Coronary artery (tissue), 2 donors: ENCODE results near the gene DHX38.

Experiments
- DNase-seq: peaks from one replicate; pipeline ENCODE4 v3.0.0-alpha.2; 2017; ENCODE audit warnings: low spot score
- H3K27ac ChIP-seq, 2 donors: fragments of 200-600 bp; sonication (generic); one replicate each; pipeline ENCODE4 v1.5.1; 2016 to 2019
- H3K4me3 ChIP-seq: fragments of 200-600 bp; sonication (generic); 2 replicates; pipeline ENCODE4 v1.5.1; 2016; ENCODE audit warnings: mild to moderate bottlenecking, moderate library complexity
- TF ChIP-seq, protein P1 (sequence below): fragments of 200-600 bp; sonication (generic); IDR thresholded peaks from one replicate; pipeline ENCODE4 v1.5.1; 2019; ENCODE audit warnings: antibody characterized with exemption

The DHX38 gene

DNA sequence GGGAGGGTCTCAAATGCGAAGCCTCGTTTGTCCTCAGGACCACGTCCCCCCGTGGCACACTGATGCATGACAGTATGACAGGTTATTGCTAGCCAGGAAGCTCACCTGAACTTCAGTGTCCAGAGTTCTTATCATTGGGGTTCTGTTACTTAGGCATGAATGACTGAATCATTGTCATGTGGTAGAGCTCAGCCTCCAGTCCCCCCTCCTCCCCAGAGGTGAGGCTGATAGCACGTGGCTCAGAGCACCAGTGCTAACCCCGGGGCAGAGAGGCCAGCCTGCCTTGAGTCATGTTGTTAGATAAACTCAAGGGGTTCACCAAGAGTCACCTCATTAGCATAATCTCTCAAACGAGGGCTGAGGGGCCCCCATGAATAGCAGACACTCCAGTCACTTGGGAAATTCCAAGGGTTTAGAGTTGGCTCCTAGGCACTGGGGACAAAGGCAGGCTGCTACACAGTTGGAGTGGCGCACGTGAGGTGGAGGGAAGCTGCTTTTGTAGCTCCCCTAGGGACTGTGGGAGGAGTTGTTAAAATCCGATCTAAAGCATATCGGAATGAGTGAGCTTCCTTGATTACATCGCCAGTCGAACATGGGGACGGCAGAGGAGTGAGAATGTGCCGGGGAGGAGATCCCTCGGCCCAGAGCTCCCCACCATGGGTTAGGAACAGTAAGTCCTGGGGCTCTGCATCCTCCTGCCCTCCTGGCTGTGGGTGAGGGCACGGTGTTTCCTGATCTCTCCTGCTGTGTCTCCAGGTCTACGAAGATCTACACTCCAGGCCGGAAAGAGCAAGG lies 18.2 kb downstream of the DHX38 start:
- H3K4me3 ChIP-seq, result no peak overlapping the region
- H3K27ac ChIP-seq, result no peak overlapping the region
- TF ChIP-seq, protein P1, sequence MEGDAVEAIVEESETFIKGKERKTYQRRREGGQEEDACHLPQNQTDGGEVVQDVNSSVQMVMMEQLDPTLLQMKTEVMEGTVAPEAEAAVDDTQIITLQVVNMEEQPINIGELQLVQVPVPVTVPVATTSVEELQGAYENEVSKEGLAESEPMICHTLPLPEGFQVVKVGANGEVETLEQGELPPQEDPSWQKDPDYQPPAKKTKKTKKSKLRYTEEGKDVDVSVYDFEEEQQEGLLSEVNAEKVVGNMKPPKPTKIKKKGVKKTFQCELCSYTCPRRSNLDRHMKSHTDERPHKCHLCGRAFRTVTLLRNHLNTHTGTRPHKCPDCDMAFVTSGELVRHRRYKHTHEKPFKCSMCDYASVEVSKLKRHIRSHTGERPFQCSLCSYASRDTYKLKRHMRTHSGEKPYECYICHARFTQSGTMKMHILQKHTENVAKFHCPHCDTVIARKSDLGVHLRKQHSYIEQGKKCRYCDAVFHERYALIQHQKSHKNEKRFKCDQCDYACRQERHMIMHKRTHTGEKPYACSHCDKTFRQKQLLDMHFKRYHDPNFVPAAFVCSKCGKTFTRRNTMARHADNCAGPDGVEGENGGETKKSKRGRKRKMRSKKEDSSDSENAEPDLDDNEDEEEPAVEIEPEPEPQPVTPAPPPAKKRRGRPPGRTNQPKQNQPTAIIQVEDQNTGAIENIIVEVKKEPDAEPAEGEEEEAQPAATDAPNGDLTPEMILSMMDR, result no peak
- DNase-seq, result no peak

DNA sequence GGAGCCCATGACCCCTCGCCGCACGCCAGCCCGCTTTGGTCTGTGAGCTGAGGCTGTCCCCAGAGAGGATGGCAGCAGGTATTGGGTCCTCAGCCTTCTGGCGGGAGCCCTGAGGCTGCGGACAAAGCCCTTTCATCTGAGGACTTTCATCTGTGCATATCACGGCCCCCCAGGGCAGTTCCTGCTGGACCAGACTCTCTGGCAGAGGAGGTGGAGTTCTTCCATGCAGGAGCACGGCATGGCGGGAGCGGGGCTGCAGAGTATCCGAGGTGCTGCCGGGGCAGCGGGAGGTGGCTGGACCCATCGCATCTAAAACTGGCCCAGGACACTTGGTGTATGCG lies 18.8 kb downstream of the DHX38 start:
- no peak overlapping the region for H3K27ac ChIP-seq
- TF ChIP-seq, protein P1, result no peak
- DNase-seq, result no peak
- H3K4me3 ChIP-seq, result no peak overlapping the region

DNA sequence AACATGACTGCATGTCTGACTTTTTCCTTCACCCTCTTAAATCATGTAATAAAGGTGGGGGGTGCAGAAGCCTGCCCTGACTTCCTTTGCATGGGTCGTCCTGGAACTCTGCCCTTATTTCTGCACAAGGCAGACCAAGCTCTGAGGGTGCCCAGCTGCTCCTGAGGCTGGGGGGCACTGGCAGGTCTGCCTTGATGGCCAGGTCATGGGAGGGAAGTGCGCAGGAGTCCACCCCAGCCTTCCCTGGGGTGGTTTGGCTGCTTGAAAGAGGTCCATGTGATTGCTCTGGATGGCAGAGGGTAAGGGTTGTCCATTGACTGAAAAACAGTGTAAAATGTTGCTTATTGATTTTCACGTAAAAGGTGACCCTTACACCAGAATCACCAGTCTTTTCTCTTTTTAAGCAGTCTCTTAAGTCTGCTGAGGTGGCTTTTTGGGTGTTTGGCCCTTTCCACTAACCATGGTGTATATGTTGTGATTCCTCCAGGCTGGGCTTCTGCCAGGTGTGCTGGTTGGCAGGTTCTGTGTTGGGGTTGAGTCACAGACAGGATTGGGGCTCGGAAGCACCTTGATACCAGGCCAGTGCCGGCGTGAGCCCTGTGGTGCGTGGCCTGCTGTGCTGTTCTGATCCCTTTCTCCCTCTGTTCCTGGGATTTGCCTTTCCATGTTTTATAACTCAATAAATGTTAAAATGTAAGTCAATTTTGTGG lies 19.4 kb downstream of the DHX38 start:
- Histone ChIP-seq H3K4me3 (no peak overlapping the region), H3K27ac (no peak overlapping the region)
- no peak for DNase-seq
- TF ChIP-seq, protein P1, result no peak

DNA sequence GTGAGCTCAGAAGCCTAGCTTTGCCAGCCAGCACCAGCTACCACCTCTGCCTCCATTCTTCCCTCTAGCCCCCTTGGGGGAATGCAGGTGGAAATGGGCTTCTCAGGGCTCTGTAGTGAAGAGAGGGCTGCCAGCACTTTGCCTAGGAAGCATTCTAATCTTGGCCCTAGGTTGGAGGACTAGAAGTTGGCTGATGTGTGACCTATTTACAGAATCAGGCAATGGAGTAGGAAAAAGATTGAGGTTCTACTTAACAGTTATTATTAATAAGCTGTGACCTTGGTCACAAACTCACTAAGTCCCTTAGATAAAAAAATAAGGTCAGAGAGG lies 19.9 kb downstream of the DHX38 start:
- no peak overlapping the region for H3K27ac ChIP-seq
- TF ChIP-seq, protein P1, result no peak
- no peak for DNase-seq
- no peak overlapping the region for H3K4me3 ChIP-seq

DNA sequence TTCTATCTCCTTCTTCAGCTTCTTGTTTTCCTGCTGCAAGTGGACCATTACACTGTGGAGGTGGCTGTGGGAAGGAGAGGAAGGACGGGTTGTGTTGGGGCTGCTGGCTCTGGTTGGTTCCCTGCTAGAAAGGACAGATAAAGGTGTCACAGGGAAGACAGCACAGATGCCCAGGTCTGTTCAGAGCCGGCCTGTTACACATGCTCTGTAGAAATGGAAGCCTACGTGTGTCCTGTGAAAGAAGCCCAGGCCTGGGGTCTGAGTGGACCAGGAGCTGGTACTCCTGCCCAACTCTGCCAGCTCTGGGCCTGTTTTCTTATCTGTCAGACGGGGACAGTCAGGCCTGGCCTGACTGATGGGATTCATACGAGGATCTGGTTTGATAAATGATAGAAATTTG lies 26.4 kb downstream of the DHX38 start:
- no peak for DNase-seq
- TF ChIP-seq, protein P1, result no peak
- Histone ChIP-seq H3K27ac (no peak overlapping the region), H3K4me3 (no peak overlapping the region)

DNA sequence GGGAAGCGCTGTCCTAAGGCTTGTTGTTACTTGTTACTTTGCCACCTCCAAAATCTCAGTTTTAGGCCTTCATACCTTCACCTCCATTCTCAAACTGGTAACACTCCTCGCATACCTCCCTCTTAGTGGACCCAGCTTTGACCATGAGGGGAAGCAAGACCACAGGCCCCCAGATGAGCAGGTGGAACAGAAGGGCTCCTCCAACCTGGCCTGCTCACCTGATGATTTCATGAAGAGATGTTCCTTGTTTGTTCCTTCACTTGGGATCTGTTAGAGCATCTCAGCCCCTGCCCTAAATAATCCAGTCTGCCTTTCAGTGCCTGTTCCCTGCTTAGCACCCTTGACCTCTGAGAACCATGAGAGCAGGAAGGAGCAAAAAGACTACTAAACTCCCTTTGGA lies 28.7 kb downstream of the DHX38 start:
- DNase-seq, result no peak

More for the DNA sequence above, 28.7 kb downstream of the DHX38 start:
- Histone ChIP-seq H3K4me3 (no peak overlapping the region), H3K27ac (no peak overlapping the region)
- TF ChIP-seq, protein P1, result no peak
